Chondrocyte (in vitro differentiated cells): ENCODE data around the gene GCLM. TPM values are rescaled to one million over a fixed set of nuclear protein-coding genes. Genes with fewer than 3 reads are reported as not detected.

Experiments used
- DNase-seq: peaks from one replicate; pipeline ENCODE4 v3.0.0; 2021; ENCODE audit warnings: mixed read lengths, low spot score
- H3K27ac Mint-ChIP-seq: one replicate; pipeline ENCODE4 v1.8.0; 2021; ENCODE audit warnings: mild to moderate bottlenecking, moderate library complexity, mixed read lengths; ENCODE audit not compliant: unreplicated experiment
- H3K27me3 Mint-ChIP-seq: 2 replicates; pipeline ENCODE4 v1.8.0; 2021; ENCODE audit warnings: low read depth, mixed read lengths
- H3K36me3 Mint-ChIP-seq: 2 replicates; pipeline ENCODE4 v1.8.0; 2021; ENCODE audit warnings: low read depth, mixed read lengths
- H3K4me1 Mint-ChIP-seq: 2 replicates; pipeline ENCODE4 v1.8.0; 2021; ENCODE audit warnings: low read depth, mild to moderate bottlenecking, mixed read lengths
- H3K4me3 Mint-ChIP-seq: one replicate; pipeline ENCODE4 v1.8.0; 2021; ENCODE audit warnings: mild to moderate bottlenecking, moderate library complexity, mixed read lengths; ENCODE audit not compliant: unreplicated experiment
- H3K9me3 Mint-ChIP-seq: 2 replicates; pipeline ENCODE4 v1.8.0; 2021; ENCODE audit warnings: low read depth, mixed read lengths
- CTCF ChIP-seq: fragments of 200-600 bp; sonication (generic); IDR thresholded peaks from 2 replicates; pipeline ENCODE4 v1.5.0; 2021; ENCODE audit warnings: antibody characterized with exemption, mild to moderate bottlenecking, moderate library complexity
- microRNA-seq: library from miRNA; unstranded; fragments of <30 nt; microRNA quantifications from one replicate; pipeline ENCODE4 v1.2.0, GENCODE V29; 2020; ENCODE audit warnings: borderline number of aligned reads
- total RNA-seq: library from RNA; stranded (reverse); gene quantifications from 3 replicates; pipeline ENCODE4 v1.2.1, GENCODE V29; 2021

The GCLM gene
- total RNA-seq, 1 donor from 2014 or later = 13.6 TPM

- Mint-ChIP-seq H3K27ac (no peak overlapping the region), H3K9me3 (peaks cover 2% of the 10 kb centered on the region)
These were observed 67.5 kb downstream of the GCLM start for GRCh38 chr1:93841771-93842170.

DNA sequence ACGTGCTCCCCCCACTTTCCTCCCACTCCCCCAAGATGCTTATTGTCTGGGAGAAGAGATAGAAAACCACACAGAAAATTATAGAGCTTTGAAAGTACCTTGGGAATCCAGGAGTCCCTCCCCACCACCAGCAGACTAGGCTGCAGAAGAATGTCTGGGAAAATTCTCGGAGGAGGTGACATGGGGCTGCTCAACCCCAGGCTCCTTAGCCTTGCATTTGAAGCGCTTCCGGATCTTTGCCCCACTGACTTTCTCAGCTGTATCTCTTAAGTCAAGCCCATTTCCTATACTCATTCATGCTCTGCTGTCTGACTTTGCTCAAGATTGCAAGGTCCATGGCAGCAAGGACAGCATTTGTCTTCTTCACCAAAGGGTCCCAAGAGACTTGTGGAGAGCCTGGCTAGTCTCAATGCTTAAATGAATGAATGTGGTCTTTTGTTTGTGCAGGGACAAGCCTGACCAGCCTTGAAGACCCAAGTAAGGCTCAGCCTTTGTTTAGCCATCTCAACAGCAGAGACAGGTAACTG, 68.2 kb downstream of the GCLM start:
- peaks cover 2% of the 10 kb centered on the region for H3K9me3 Mint-ChIP-seq
- TF ChIP-seq CTCF = no peak
- H3K36me3 Mint-ChIP-seq = peaks cover 5% of the 10 kb centered on the region
- H3K4me1 Mint-ChIP-seq = peaks cover 26% of the 10 kb centered on the region
- H3K4me3 Mint-ChIP-seq = no peak overlapping the region
- no peaks in the 10 kb centered on the region for H3K27me3 Mint-ChIP-seq
- H3K27ac Mint-ChIP-seq = no peak overlapping the region
- no peak for DNase-seq

More at GRCh38 chr1:93841771-93842170, 67.5 kb downstream of the GCLM start:
- H3K4me1 Mint-ChIP-seq = peaks cover 27% of the 10 kb centered on the region
- H3K36me3 Mint-ChIP-seq = peaks cover 5% of the 10 kb centered on the region
- no peak for DNase-seq
- TF ChIP-seq CTCF = no peak
- no peaks in the 10 kb centered on the region for H3K27me3 Mint-ChIP-seq
- no peak overlapping the region for H3K4me3 Mint-ChIP-seq

- Mint-ChIP-seq H3K9me3 (peaks cover 4% of the 10 kb centered on the region), H3K4me1 (peaks cover 15% of the 10 kb centered on the region), H3K36me3 (peaks cover 5% of the 10 kb centered on the region), H3K4me3 (no peak overlapping the region), H3K27ac (no peak overlapping the region), H3K27me3 (no peaks in the 10 kb centered on the region)
- DNase-seq = no peak
- no peak for TF ChIP-seq CTCF
These were observed 69.5 kb downstream of the GCLM start for GRCh38 chr1:93839753-93840152.

GRCh38 chr1:93839307-93839706, 69.9 kb downstream of the GCLM start:
- no peak overlapping the region for H3K27ac Mint-ChIP-seq
- peaks cover 10% of the 10 kb centered on the region for H3K4me1 Mint-ChIP-seq
- no peak overlapping the region for H3K4me3 Mint-ChIP-seq
- no peaks in the 10 kb centered on the region for H3K27me3 Mint-ChIP-seq
- DNase-seq = no peak
- peaks cover 8% of the 10 kb centered on the region for H3K9me3 Mint-ChIP-seq
- H3K36me3 Mint-ChIP-seq = peaks cover 6% of the 10 kb centered on the region
- no peak for TF ChIP-seq CTCF

GRCh38 chr1:93837961-93838360, 71.3 kb downstream of the GCLM start:
- H3K27ac Mint-ChIP-seq = no peak overlapping the region
- TF ChIP-seq CTCF = no peak

More at GRCh38 chr1:93837961-93838360, 71.3 kb downstream of the GCLM start:
- H3K27me3 Mint-ChIP-seq = no peaks in the 10 kb centered on the region
- DNase-seq = no peak
- no peak overlapping the region for H3K4me3 Mint-ChIP-seq
- peaks cover 22% of the 10 kb centered on the region for H3K9me3 Mint-ChIP-seq
- H3K4me1 Mint-ChIP-seq = peaks cover 5% of the 10 kb centered on the region
- peaks cover 14% of the 10 kb centered on the region for H3K36me3 Mint-ChIP-seq

Small RNAs within 50 kb of the gene (microRNA-seq; reads per million reads assigned to microRNA genes)
- 76.4 reads per million, percentile 54 among the genes with 10 or more reads in this experiment for gene MIR760

Other genes with a start within 250 kb of the GCLM start
- 12.1 to 20.6 TPM (median 18.5 TPM) in 3 replicates for gene BCAR3, start 227.6 kb downstream of the GCLM start, total RNA-seq
- gene DNTTIP2, start 30.2 kb downstream of the GCLM start, total RNA-seq = 38.8 to 45.7 TPM (median 39.1 TPM) in 3 replicates
- gene ABCA4, start 211.7 kb upstream of the GCLM start, total RNA-seq = 0.22 to 0.63 TPM (median 0.26 TPM) in 3 replicates